CD4-positive, alpha-beta T cell treated with Interferon gamma for 1 hour (primary cell): ENCODE measurements around the gene FAM180B.

Experiments used
- DNase-seq: peaks from one replicate; pipeline ENCODE4 v3.0.0-alpha.2; 2020

Gene FAM180B

GRCh38 chr11:47570651-47571356 is 15.7 kb upstream of the FAM180B start:
- DNase-seq: no peak

- DNase-seq: no peak
These were observed 15.1 kb upstream of the FAM180B start for GRCh38 chr11:47571357-47571729.

GRCh38 chr11:47571895-47572294 is 14.6 kb upstream of the FAM180B start:
- no peak for DNase-seq

- DNase-seq: no peak
These were observed 13.7 kb upstream of the FAM180B start for GRCh38 chr11:47572715-47573255.

GRCh38 chr11:47573321-47573720 is 13.2 kb upstream of the FAM180B start:
- DNase-seq: no peak

- no peak for DNase-seq
These were observed 8.9 kb upstream of the FAM180B start for GRCh38 chr11:47577460-47578041.

- peak; percentile 81 for DNase-seq
These were observed 7.7 kb upstream of the FAM180B start, which contains the start of the genes KBTBD4 and NDUFS3 for GRCh38 chr11:47578524-47579494. KBTBD4 (minus strand) TSS chr11:47578970; CDS start chr11:47578951, 19 bp downstream. NDUFS3 (plus strand) TSS chr11:47579074; CDS start chr11:47579092, 18 bp downstream.

- DNase-seq: no peak
These were observed 2.6 kb upstream of the FAM180B start for GRCh38 chr11:47583844-47584243.

- DNase-seq: no peak
These were observed 700 bp downstream of the FAM180B start for GRCh38 chr11:47587039-47587716.

- DNase-seq: peak; percentile 39
These were observed 1.3 kb downstream of the FAM180B start for GRCh38 chr11:47587723-47588326.

- DNase-seq: no peak
These were observed 2.6 kb downstream of the FAM180B start for GRCh38 chr11:47589118-47589517.

- no peak for DNase-seq
These were observed 3.1 kb downstream of the FAM180B start for GRCh38 chr11:47589584-47589976.

- DNase-seq: no peak
These were observed 3.7 kb downstream of the FAM180B start for GRCh38 chr11:47589977-47590861.

- DNase-seq: no peak
These were observed 5.3 kb downstream of the FAM180B start for GRCh38 chr11:47591764-47592163.

- DNase-seq: no peak
These were observed 5.8 kb downstream of the FAM180B start for GRCh38 chr11:47592251-47592650.

GRCh38 chr11:47592970-47593369 is 6.5 kb downstream of the FAM180B start:
- DNase-seq: no peak

- DNase-seq: no peak
These were observed 7.0 kb downstream of the FAM180B start for GRCh38 chr11:47593492-47593933.

GRCh38 chr11:47593934-47594855 is 7.7 kb downstream of the FAM180B start, which contains the start of gene C1QTNF4:
C1QTNF4 (minus strand) TSS chr11:47594411; CDS start chr11:47590810, 3,601 bp downstream.
- DNase-seq: no peak

- DNase-seq: no peak
These were observed 8.6 kb downstream of the FAM180B start for GRCh38 chr11:47595029-47595428.

- DNase-seq: no peak
These were observed 9.5 kb downstream of the FAM180B start for GRCh38 chr11:47595967-47596366.
